ENCODE measurements around the gene RIPK3. TPM values are rescaled to one million over a fixed set of nuclear protein-coding genes. Genes with fewer than 3 reads are reported as not detected.
A peak's percentile ranks its signal among the peaks of the same experiment; 100 is the strongest.

The RIPK3 gene
- total RNA-seq, 1 donor from 2014 or later: 14.5 TPM

DNA sequence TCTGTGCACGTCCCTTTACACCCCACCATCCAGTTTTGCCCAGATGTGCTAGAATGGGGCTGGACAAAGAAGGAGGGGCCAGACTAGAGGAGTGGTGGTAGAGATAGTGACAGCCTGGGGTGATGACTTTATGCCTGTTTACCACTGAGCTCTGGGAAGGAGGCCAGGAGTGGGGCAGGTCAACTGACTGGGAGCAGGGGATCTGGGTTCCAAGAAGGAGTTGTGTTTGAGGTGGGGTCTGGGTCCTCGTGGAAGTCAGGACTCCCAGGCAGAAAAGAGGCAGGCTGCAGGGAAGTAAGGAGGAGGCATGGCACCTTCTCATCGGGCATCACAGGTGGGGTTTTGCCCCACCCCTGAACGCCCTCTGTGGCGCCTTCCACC, 29.5 kb downstream of the RIPK3 start:
- intact Hi-C loops (cut with micrococcal nuclease): loop anchor here (1.0 kb wide), 1 partner anchor 121 kb away; no protein-coding TSS in a partner anchor
- peak overlapping the region; percentile 78 for H3K4me3 Mint-ChIP-seq
- H3K27me3 Mint-ChIP-seq (ENCODE audit: insufficient read depth): peaks cover 1% of the 10 kb centered on the region
- H3K36me3 Mint-ChIP-seq (ENCODE audit: low read depth): peaks cover 50% of the 10 kb centered on the region
- peak overlapping the region; percentile 84 for H3K27ac Mint-ChIP-seq
- H3K4me1 Mint-ChIP-seq (ENCODE audit: low read depth): peaks cover 75% of the 10 kb centered on the region
- H3K9me3 Mint-ChIP-seq: no peaks in the 10 kb centered on the region
- no peak for DNase-seq (ENCODE audit: low spot score)

DNA sequence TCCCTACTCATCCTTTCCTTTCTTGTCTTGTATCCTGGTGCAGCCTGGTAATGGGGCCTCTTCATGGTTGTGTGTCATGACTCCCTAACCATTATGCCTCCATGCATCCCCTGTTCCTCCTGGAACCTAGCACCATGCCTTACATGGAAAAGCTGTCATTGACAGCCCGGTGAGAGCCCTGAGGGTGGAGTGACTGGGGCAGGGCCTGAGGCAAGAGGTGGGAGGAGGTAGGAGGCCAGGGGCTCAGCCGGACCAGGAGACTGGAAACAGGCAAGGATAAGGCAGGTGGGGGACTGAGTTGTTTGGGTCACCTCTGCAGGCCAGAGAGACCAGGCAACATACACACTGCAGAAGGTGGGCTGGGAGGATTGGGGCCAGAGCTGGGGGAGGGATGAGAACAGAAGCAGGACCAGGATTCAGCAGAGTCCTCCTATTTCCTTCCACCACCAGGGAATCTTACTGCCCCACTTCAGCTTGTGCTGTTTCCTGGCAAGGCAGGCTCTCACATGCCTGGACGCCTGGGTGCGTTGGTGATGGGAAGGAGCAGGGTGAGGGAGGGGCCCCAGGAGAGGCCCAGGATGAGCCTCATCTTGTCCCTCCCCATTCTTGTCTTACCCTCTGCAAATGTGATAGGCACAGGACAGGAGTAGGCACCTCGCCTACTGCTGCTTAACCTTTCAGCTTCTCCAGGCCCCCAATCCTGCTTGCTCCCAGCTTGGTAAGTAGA, 30.1 kb downstream of the RIPK3 start, which contains the start of gene LTB4R2:
Gene LTB4R2, plus strand, starts transcription at position 603 of the 727 bp plus-strand sequence. CDS start 525 bp downstream, outside the sequence.
- H3K4me3 Mint-ChIP-seq: peak within 1 kb of the TSS; percentile 85
- no peaks in the 10 kb centered on the region for H3K9me3 Mint-ChIP-seq
- peaks cover 1% of the 10 kb centered on the region for H3K27me3 Mint-ChIP-seq (ENCODE audit: insufficient read depth)
- H3K4me1 Mint-ChIP-seq (ENCODE audit: low read depth): peaks cover 69% of the 10 kb centered on the region
- H3K27ac Mint-ChIP-seq: peak within 1 kb of the TSS; percentile 84
- DNase-seq (ENCODE audit: low spot score): no peak
- peaks cover 56% of the 10 kb centered on the region for H3K36me3 Mint-ChIP-seq (ENCODE audit: low read depth)
- intact Hi-C loops (cut with micrococcal nuclease): loop anchor here (1.0 kb wide), 1 partner anchor 122 kb away; no protein-coding TSS in a partner anchor

DNA sequence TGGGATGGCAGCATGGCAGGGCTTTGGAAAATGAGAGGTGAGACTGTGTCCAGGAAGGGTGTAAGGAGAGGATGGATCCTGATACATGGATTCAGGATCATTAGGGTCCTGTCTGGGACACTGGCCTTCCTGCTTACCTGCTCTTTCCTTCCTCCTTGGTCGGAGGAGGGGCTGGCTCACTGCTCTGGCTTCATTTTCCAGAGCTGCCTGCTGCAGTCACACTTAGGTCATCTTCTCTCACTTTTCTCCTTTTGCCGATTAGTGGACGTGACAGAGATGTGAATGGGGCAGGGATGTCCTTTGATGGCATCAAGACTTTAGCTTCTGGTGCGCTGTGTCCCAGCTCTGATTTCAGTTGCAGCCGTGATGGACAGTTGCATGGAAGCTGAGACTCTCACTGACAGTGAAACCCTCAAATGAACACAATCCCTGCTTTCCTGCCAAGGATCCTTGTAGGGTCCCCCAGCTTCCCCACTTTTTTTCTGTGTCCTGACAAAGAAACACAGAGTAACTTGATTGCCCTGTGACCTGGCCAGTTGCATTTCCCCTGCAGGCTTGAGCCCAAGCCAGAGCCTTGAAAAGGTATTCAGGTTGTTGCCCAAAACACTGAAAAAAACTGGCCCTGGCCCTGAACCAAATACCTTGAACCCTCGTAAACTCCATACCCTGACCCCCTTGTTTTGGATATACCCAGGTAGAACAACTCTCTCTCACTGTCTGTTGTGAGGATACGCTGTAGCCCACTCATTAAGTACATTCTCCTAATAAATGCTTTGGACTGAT, 31.3 kb downstream of the RIPK3 start:
- intact Hi-C loops (cut with micrococcal nuclease): loop anchor here (1.0 kb wide), 3 partner anchors 9 to 92 kb away; partner anchors contain the start of genes DHRS1, MDP1 and NOP9
- Mint-ChIP-seq H3K9me3 (no peaks in the 10 kb centered on the region), H3K4me3 (peak overlapping the region; percentile 25), H3K27ac (no peak overlapping the region), H3K4me1 (ENCODE audit: low read depth) (peaks cover 58% of the 10 kb centered on the region), H3K27me3 (ENCODE audit: insufficient read depth) (peaks cover 1% of the 10 kb centered on the region), H3K36me3 (ENCODE audit: low read depth) (peaks cover 61% of the 10 kb centered on the region)
- no peak for DNase-seq (ENCODE audit: low spot score)

DNA sequence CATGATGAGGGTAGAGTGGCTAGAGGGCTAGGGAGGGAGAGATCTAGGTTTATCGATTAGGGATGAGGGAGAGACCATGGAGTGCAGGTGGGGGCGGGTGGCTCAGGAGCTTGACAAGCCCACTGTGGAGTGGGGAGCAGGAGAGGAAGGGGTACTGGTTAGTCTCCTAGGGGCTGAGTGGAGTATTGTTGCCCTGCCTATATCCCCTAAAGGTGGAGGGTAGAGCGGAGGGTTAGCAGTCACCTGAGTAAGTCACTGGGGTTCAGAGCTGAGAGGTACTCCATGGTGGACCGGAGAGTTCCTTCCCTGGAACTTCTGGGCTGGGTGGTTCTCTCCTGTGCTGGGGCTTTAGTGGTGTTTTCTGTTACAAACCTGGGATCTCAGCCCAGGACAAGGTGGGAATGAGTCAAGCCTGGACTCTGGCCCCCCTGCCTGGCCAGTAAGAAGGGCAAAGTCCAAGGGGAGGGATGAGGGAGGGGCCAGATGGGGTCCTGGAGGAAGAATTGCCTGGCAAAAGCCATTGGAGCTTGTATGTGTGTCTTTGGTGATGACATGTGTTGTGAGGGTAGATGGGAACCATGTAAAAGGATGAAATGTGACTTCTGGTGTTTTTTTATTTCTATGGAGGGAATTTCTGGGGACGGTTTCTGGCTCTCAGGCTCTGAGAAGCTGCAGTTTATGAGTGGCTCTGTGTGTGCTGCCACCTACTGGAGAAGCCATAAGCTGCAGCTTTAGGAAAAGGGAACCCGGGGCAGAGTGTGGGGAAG, 32.0 kb downstream of the RIPK3 start, which contains the start of gene CIDEB:
Gene CIDEB, minus strand, starts transcription at position 403 of the 767 bp plus-strand sequence. Its CDS starts 119 bp downstream, at position 284.
- H3K4me1 Mint-ChIP-seq (ENCODE audit: low read depth): peaks cover 50% of the 10 kb centered on the region
- peaks cover 1% of the 10 kb centered on the region for H3K27me3 Mint-ChIP-seq (ENCODE audit: insufficient read depth)
- H3K27ac Mint-ChIP-seq: peak within 1 kb of the TSS; percentile 64
- H3K9me3 Mint-ChIP-seq: no peaks in the 10 kb centered on the region
- DNase-seq (ENCODE audit: low spot score): peak; percentile 45
- peaks cover 62% of the 10 kb centered on the region for H3K36me3 Mint-ChIP-seq (ENCODE audit: low read depth)
- peak within 1 kb of the TSS; percentile 25 for H3K4me3 Mint-ChIP-seq
- intact Hi-C loops (cut with micrococcal nuclease): loop anchor here (1.0 kb wide), 3 partner anchors 8 to 91 kb away; partner anchors contain the start of genes DHRS1, MDP1 and NOP9

DNA sequence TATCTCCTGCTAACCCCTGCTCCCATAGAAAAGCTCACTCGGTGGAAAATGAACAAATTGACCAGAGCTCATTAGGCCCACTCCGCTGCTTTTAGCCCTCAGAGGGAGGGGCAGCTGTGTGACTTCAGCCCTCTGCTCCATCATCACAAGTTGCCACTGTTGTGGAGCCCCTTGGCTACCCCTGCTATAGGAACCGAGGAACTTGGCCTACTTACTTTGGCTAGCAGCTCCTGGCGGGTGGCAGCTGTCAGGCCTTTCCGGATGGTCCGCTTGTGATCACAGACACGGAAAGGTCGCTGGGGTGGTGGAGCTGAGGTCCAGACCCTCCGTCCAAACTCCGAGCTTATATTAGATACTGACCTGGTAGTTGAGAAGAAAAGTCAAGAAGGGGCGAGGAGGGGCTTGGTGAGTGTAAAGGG, 32.6 kb downstream of the RIPK3 start:
- H3K4me1 Mint-ChIP-seq (ENCODE audit: low read depth): peaks cover 44% of the 10 kb centered on the region
- no peak for DNase-seq (ENCODE audit: low spot score)
- H3K27ac Mint-ChIP-seq: peak overlapping the region; percentile 64
- H3K9me3 Mint-ChIP-seq: no peaks in the 10 kb centered on the region
- intact Hi-C loops (cut with micrococcal nuclease): no loop called here
- H3K36me3 Mint-ChIP-seq (ENCODE audit: low read depth): peaks cover 65% of the 10 kb centered on the region
- H3K27me3 Mint-ChIP-seq (ENCODE audit: insufficient read depth): peaks cover 1% of the 10 kb centered on the region
- H3K4me3 Mint-ChIP-seq: no peak overlapping the region

DNA sequence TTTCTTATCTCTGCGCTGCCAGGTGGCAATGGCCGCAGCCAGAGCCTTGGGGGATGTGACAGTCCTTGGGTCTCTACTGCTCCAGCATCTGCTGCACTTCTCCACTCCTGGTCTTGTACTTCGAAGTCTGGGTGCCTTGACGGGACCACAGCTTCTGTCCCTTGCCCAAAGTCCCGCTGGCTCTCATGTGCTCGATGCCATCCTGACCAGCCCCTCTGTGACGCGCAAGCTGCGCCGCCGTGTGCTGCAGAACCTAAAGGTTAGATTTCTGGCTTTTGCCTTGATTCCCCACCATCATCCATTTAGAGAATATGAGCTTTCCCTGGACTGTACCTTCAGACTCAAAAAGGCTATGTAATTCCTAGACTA, 35.8 kb downstream of the RIPK3 start:
- Mint-ChIP-seq H3K4me3 (no peak overlapping the region), H3K4me1 (ENCODE audit: low read depth) (peaks cover 38% of the 10 kb centered on the region), H3K27ac (no peak overlapping the region), H3K9me3 (no peaks in the 10 kb centered on the region), H3K27me3 (ENCODE audit: insufficient read depth) (no peaks in the 10 kb centered on the region), H3K36me3 (ENCODE audit: low read depth) (peaks cover 64% of the 10 kb centered on the region)
- intact Hi-C loops (cut with micrococcal nuclease): no loop called here
- no peak for DNase-seq (ENCODE audit: low spot score)

DNA sequence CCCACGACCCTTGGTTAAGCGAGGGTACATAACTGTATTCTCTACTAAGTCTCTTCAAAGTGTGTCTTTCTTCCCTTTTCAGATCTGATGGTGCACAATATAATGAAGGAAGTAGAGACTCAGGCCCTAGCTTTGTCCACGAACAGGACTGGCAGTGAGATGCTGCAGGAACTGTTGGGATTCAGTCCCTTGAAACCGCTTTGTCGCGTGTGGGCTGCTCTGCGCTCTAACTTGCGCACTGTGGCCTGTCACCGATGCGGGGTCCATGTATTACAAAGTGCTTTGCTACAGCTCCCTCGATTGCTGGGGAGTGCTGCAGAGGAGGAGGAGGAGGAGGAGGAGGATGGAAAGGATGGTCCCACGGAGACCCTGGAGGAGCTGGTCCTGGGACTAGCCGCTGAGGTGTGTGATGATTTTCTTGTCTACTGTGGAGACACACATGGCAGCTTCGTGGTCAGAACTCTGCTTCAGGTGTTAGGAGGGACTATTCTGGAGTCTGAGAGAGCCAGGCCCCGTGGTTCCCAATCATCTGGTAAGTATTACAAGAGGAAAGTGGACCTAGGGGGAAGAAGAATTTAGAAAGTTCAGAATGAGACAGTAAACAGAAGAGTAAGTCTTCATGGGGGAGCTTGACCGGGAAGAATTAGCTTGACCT, 39.3 kb downstream of the RIPK3 start:
- Mint-ChIP-seq H3K27me3 (ENCODE audit: insufficient read depth) (no peaks in the 10 kb centered on the region), H3K27ac (peak overlapping the region; percentile 96), H3K9me3 (no peaks in the 10 kb centered on the region), H3K36me3 (ENCODE audit: low read depth) (peaks cover 48% of the 10 kb centered on the region), H3K4me1 (ENCODE audit: low read depth) (peaks cover 44% of the 10 kb centered on the region), H3K4me3 (peak overlapping the region; percentile 94)
- no peak for DNase-seq (ENCODE audit: low spot score)
- intact Hi-C loops (cut with micrococcal nuclease): no loop called here

DNA sequence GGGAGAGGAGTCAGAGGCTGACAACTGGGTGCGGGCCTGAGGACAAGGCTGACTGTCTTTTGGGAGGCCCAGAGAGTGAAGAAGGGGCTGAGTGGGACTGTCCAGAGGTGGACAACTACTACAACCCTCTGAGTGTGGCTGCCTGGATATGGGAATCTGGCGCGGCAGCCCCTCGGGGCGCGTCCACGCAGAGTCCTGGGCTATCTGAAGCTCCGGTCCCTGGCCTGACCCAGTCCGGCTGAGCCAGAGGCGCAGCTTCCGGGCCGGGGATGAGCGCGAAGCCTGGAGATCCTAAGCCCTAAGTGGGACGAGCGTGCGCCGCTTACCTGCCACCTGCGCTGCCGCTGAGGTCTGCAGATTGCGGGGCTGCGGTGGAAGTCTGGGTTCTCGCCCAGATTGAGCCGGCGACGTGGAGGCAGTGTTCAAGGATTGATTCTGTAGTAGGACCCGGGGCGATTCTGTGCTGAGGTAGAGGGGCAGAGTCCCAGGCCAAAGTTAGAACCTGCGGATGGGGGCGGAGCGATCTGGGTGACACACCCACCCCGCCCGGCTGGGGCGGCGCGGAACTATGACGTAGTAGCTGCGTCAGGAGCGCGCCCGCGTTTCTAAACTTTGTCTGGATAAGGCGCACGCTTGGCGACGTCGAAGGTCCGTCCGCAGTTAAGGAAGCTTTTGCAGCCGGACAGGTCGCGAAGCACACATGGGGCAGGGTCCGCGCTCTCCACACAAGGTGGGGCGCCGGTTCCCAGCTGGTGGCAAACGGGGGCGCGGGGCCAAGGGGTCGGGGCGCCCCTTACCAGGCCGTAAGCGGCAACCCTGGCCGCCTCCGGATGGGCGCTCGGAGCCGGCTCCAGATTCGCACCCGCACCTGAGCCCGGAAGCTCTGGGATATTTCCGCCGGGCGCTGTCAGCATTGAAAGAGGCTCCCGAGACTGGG, 40.3 kb downstream of the RIPK3 start, which contains the start of the genes DHRS1 and NOP9:
Gene DHRS1, minus strand, starts transcription at position 526 of the 937 bp plus-strand sequence. CDS start 674 bp downstream, outside the sequence.
Gene NOP9, plus strand, starts transcription at position 596 of the 937 bp plus-strand sequence. Its CDS starts 105 bp downstream, at position 701.
- DNase-seq (ENCODE audit: low spot score): peak; percentile 90
- Mint-ChIP-seq H3K36me3 (ENCODE audit: low read depth) (peaks cover 43% of the 10 kb centered on the region), H3K4me3 (peak within 1 kb of the TSS; percentile 94), H3K4me1 (ENCODE audit: low read depth) (peaks cover 44% of the 10 kb centered on the region), H3K27ac (peak within 1 kb of the TSS; percentile 96), H3K27me3 (ENCODE audit: insufficient read depth) (no peaks in the 10 kb centered on the region), H3K9me3 (no peaks in the 10 kb centered on the region)
- intact Hi-C loops (cut with micrococcal nuclease): loop anchor here (1.0 to 2.0 kb wide), 6 partner anchors 9 to 184 kb away; partner anchors contain the start of genes EMC9, IRF9 and RABGGTA

DNA sequence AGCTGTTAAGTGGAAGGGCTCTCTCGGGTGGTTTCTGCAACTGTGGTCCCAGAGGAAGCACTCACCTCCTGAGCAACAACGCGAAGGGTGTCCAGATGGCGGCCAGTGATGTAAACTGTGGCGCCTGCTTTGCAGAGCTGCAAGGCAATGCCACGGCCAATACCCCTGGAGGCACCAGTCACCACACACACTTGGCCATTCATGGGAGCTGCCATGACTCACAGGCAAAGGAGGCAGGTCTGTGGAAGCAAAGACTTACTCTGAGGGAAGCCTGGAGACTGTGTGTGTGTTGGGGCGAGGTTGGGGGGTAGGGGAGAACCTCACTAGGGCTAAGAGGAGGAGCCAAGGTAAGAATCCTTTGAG, 40.9 kb downstream of the RIPK3 start:
- DNase-seq (ENCODE audit: low spot score): no peak
- Mint-ChIP-seq H3K27ac (peak overlapping the region; percentile 96), H3K4me1 (ENCODE audit: low read depth) (peaks cover 44% of the 10 kb centered on the region), H3K9me3 (no peaks in the 10 kb centered on the region), H3K27me3 (ENCODE audit: insufficient read depth) (no peaks in the 10 kb centered on the region), H3K36me3 (ENCODE audit: low read depth) (peaks cover 39% of the 10 kb centered on the region), H3K4me3 (peak overlapping the region; percentile 94)
- intact Hi-C loops (cut with micrococcal nuclease): loop anchor here (1.0 to 2.0 kb wide), 6 partner anchors 9 to 184 kb away; partner anchors contain the start of genes EMC9, IRF9 and RABGGTA

DNA sequence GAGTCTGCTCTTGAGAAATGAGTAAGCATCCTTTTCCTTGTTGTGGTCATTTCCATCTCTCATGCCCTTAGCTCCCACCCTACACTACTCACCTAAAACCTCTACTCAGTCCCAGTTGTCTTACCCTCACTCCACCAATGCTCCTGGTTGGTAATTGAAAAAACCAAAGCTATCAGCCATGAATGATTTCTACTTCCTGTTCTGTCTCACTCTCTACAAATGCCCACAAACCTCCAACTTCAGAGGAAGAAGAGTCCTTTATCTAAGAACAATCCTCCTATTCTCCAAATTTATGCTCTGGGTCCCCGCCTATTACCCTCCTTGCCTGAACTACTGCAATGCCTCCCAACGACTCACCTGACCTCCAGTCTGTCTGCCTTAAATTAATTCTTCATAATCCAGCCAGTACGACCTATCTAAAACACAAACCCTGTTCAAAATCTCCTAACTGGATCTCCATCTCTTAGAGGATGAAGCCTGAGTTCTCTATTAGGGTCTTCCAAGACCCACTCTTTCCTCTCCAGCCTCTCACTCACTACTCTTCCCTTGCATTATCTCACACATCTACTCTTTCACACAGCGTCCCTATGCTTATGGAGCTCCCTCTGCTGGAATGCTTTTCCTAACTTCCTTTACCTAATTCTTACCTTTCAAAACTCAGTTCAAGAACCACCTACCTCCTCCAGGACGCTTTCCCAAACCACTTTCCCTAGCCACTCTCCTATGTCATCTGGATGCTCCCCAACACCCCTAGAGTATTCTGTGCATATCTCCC, 42.4 kb downstream of the RIPK3 start:
- Mint-ChIP-seq H3K27ac (peak overlapping the region; percentile 83), H3K27me3 (ENCODE audit: insufficient read depth) (peaks cover 3% of the 10 kb centered on the region), H3K9me3 (no peaks in the 10 kb centered on the region), H3K4me1 (ENCODE audit: low read depth) (peaks cover 44% of the 10 kb centered on the region), H3K4me3 (peak overlapping the region; percentile 4), H3K36me3 (ENCODE audit: low read depth) (peaks cover 37% of the 10 kb centered on the region)
- intact Hi-C loops (cut with micrococcal nuclease): loop anchor here (1.0 kb wide), 4 partner anchors 8 to 81 kb away; partner anchors contain the start of genes GMPR2, MDP1 and NEDD8
- no peak for DNase-seq (ENCODE audit: low spot score)

Measured in activated T-helper 1 cell treated with anti-CD3 and anti-CD28 coated beads, Interleukin-12 subunit alpha, Interleukin-12 subunit beta, Interleukin-2, Interleukin-4 antibody, amounts not matched to agents 30 ng/mL and 10 ng/mL and 1 ng/mL, durations not matched to agents 14 hours and 24 hours and 36 hours (primary cell).